K562 (cell line): ENCODE results near the gene JPH3.

Experiments
- CEBPB ChIP-seq: fragments of 450-650 bp; IDR thresholded peaks from 2 replicates; pipeline ENCODE4 v1.6.1; 2016; ENCODE audit warnings: missing genetic modification characterization, missing compliant biosample characterization
- ELF4 ChIP-seq: fragments of 450-650 bp; formaldehyde crosslinking; IDR thresholded peaks from 2 replicates; pipeline ENCODE4 v1.4.0; 2022; ENCODE audit warnings: missing genetic modification characterization
- KDM2B ChIP-seq: fragments of 250-450 bp; sonication (Bioruptor Pico); IDR thresholded peaks from 2 replicates; pipeline ENCODE4 v1.8.0; 2021; ENCODE audit warnings: mild to moderate bottlenecking, moderate library complexity
- MTA3 ChIP-seq: fragments of 450-650 bp; formaldehyde crosslinking; IDR thresholded peaks from 2 replicates; pipeline ENCODE4 v1.6.1; 2017; ENCODE audit warnings: mild to moderate bottlenecking, borderline replicate concordance
- NR3C1 ChIP-seq: sonication (generic); formaldehyde crosslinking; IDR thresholded peaks from 2 replicates; pipeline ENCODE4 v1.8.1; 2022; ENCODE audit warnings: missing genetic modification reagents
- POLR2A ChIP-seq: fragments of 450-650 bp; conservative IDR thresholded peaks from 2 replicates; pipeline ENCODE4 v1.6.1; 2016
- SMARCB1 ChIP-seq: IDR thresholded peaks from 2 replicates; pipeline ENCODE4 v1.6.1; 2011; ENCODE audit warnings: improper control_type of control experiment, low read depth; ENCODE audit not compliant: insufficient read length
- SNIP1 ChIP-seq: fragments of 450-650 bp; IDR thresholded peaks from 2 replicates; pipeline ENCODE4 v1.7.1; 2017; ENCODE audit warnings: low read depth, mild to moderate bottlenecking
- ZBTB17 ChIP-seq: fragments of 450-650 bp; formaldehyde crosslinking; IDR thresholded peaks from 2 replicates; pipeline ENCODE4 v1.4.0; 2020; ENCODE audit warnings: mild to moderate bottlenecking
- ZNF41 ChIP-seq: fragments of 250-450 bp; sonication (Bioruptor Pico); conservative IDR thresholded peaks from 2 replicates; pipeline ENCODE4 v1.4.0; 2020; ENCODE audit warnings: mild to moderate bottlenecking
- TF ChIP-seq, protein P1 (sequence below), 3 experiments: IDR thresholded peaks in 2 of 3; conservative IDR thresholded peaks in 1 of 3; 2 replicates each; pipeline ENCODE4 v1.5.1; 2011 to 2012; ENCODE audit warnings: low read length in 3 of 3, mild to moderate bottlenecking in 3 of 3, control low read depth in 2 of 3, improper control_type of control experiment in 1 of 3, inconsistent platforms in 1 of 3, low read depth in 1 of 3, mixed read lengths in 1 of 3, moderate library complexity in 1 of 3; ENCODE audit not compliant: insufficient read depth in 2 of 3
- TF ChIP-seq, protein P2 (sequence below): sonication (generic); formaldehyde crosslinking; IDR thresholded peaks from 2 replicates; pipeline ENCODE4 v1.9.0; 2022; ENCODE audit warnings: mild to moderate bottlenecking, missing genetic modification reagents

DNA sequence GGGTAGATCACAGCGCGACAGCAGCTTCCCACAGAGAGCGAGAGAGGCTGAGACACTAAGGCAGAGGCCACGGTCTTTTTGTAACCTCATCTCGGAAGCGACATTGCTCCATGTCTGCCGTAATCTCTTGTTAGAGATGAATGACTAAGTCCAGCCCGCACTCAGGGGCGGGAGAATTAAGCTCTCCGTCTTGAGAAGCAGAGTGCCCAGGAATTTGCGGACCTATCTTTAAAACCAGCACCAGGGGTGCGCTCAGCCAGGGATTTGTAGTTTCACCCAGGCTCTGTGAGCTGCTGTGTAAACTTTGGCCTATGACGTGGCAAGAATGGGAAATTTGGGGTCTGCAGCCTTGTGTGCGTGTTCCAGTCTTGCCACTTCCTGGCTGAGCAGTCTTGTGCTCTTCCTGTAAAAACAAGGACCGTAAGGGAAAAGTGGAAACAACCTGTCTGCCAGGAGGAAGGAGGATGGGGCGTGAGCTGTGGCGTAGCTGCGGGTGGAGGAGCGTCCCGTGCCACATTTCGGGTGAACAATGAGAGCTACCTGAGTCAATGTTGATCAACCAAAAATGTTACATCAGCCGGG, 16.0 kb upstream of the JPH3 start:
- TF ChIP-seq, protein P1, sequence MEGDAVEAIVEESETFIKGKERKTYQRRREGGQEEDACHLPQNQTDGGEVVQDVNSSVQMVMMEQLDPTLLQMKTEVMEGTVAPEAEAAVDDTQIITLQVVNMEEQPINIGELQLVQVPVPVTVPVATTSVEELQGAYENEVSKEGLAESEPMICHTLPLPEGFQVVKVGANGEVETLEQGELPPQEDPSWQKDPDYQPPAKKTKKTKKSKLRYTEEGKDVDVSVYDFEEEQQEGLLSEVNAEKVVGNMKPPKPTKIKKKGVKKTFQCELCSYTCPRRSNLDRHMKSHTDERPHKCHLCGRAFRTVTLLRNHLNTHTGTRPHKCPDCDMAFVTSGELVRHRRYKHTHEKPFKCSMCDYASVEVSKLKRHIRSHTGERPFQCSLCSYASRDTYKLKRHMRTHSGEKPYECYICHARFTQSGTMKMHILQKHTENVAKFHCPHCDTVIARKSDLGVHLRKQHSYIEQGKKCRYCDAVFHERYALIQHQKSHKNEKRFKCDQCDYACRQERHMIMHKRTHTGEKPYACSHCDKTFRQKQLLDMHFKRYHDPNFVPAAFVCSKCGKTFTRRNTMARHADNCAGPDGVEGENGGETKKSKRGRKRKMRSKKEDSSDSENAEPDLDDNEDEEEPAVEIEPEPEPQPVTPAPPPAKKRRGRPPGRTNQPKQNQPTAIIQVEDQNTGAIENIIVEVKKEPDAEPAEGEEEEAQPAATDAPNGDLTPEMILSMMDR (IDR thresholded peaks at IDR 0.05 in 2 of 3, conservative IDR thresholded peaks at IDR 0.05 in 1 of 3; ENCODE audit: insufficient read depth in 2 of 3, low read depth in 1 of 3, low read length in 3 of 3), result no peak
- TF ChIP-seq ZNF41 (no peak), MTA3 (no peak), SNIP1 (no peak), KDM2B (CRISPR knock-in tag) (no peak), CEBPB (tag) (0 out of 2 replicates have a peak, but pooled peaks have one; percentile 21), POLR2A (no peak), NR3C1 (CRISPR knock-in tag) (no peak), ELF4 (CRISPR knock-in tag) (no peak), SMARCB1 (no peak), ZBTB17 (CRISPR knock-in tag) (no peak)
- TF ChIP-seq, protein P2, sequence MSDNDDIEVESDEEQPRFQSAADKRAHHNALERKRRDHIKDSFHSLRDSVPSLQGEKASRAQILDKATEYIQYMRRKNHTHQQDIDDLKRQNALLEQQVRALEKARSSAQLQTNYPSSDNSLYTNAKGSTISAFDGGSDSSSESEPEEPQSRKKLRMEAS (CRISPR knock-in tag), result no peak
